ENCODE results near the gene ITGB4. TPM values are rescaled to one million over a fixed set of nuclear protein-coding genes. Genes with fewer than 3 reads are reported as not detected.

ITGB4 gene
- total and polyA plus RNA-seq, 9 of the 15 experiments (the other 6 are each of a cell fraction or from before 2014, with no cell fraction given), result 0.05 to 2.8 (median 0.76) TPM; not detected in 3

DNA sequence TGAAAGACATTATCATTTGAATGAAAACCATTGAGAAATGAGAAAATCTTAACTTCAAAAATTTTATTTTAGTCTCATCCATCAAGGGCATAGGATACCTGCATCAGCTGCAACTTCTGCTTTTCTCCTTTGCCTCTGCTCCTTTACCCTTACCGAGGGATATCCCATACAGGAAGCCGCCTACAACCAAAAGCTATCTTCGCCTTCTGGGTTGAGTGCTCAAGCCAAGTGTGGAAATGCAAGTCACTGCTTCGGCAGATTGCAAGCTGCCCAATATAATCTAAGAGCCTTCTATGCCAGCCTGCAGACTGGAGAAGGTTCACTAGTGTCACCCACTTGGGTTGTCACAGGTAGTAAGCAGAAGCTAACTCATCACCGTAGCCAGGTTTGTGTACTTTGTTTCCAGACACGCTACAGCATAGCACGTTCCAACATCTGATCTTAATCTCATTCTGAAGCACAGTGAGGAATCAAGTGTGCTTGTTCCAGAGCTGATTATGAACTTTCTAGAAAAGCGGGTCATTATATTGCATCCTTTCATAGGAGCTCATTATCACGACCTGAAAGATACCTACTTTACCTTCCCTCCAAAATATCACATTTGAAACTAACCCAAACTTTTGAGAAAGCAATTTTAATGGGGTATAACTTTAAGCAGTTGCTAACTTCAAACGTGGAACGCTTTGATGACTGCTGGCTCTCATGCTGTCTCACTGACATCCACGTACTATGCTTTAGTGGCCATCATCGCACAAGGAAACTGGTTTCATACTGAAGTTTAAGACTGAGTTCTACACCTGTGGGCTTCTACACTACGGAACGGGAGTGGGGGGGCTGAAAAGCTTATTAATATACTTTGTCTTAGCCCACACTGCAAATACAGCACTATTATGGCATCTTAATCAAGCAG, 55.4 kb downstream of the ITGB4 start (continued):
- no peak; the same call in 1 of the 2 replicates for TF ChIP-seq ZNF239 (CRISPR knock-in tag; IDR thresholded peaks at IDR 0.05)
- no peak for TF ChIP-seq HDAC2 (IDR thresholded peaks at IDR 0.05)
- TF ChIP-seq CEBPG (CRISPR knock-in tag; IDR thresholded peaks at IDR 0.05), result no peak
- no peak for TF ChIP-seq CEBPG (tag; conservative IDR thresholded peaks at IDR 0.05 in 1 of 2, IDR thresholded peaks at IDR 0.05 in 1 of 2)
- no peak for TF ChIP-seq XRCC4 (IDR thresholded peaks at IDR 0.05; ENCODE audit: extremely low read depth, insufficient read depth, insufficient read length)
- peak; percentile 60; the same call in 1 of the 2 replicates for TF ChIP-seq ZNF584 (CRISPR knock-in tag; IDR thresholded peaks at IDR 0.05; ENCODE audit: low read depth)
- TF ChIP-seq ZNF449 (CRISPR knock-in tag; IDR thresholded peaks at IDR 0.05), result no peak
- no peak for TF ChIP-seq NELFE (IDR thresholded peaks at IDR 0.05; ENCODE audit: insufficient read depth, insufficient read length)
- no peak for TF ChIP-seq PYGO2 (tag; IDR thresholded peaks at IDR 0.05)
- TF ChIP-seq TEAD4 (IDR thresholded peaks at IDR 0.05; ENCODE audit: low read length), result peak; percentile 55; the same call in 1 of the 2 replicates
- TF ChIP-seq TEAD4 (CRISPR knock-in tag; IDR thresholded peaks at IDR 0.05; ENCODE audit: borderline replicate concordance), result no peak
- TF ChIP-seq, protein P1, sequence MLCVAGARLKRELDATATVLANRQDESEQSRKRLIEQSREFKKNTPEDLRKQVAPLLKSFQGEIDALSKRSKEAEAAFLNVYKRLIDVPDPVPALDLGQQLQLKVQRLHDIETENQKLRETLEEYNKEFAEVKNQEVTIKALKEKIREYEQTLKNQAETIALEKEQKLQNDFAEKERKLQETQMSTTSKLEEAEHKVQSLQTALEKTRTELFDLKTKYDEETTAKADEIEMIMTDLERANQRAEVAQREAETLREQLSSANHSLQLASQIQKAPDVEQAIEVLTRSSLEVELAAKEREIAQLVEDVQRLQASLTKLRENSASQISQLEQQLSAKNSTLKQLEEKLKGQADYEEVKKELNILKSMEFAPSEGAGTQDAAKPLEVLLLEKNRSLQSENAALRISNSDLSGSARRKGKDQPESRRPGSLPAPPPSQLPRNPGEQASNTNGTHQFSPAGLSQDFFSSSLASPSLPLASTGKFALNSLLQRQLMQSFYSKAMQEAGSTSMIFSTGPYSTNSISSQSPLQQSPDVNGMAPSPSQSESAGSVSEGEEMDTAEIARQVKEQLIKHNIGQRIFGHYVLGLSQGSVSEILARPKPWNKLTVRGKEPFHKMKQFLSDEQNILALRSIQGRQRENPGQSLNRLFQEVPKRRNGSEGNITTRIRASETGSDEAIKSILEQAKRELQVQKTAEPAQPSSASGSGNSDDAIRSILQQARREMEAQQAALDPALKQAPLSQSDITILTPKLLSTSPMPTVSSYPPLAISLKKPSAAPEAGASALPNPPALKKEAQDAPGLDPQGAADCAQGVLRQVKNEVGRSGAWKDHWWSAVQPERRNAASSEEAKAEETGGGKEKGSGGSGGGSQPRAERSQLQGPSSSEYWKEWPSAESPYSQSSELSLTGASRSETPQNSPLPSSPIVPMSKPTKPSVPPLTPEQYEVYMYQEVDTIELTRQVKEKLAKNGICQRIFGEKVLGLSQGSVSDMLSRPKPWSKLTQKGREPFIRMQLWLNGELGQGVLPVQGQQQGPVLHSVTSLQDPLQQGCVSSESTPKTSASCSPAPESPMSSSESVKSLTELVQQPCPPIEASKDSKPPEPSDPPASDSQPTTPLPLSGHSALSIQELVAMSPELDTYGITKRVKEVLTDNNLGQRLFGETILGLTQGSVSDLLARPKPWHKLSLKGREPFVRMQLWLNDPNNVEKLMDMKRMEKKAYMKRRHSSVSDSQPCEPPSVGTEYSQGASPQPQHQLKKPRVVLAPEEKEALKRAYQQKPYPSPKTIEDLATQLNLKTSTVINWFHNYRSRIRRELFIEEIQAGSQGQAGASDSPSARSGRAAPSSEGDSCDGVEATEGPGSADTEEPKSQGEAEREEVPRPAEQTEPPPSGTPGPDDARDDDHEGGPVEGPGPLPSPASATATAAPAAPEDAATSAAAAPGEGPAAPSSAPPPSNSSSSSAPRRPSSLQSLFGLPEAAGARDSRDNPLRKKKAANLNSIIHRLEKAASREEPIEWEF (CRISPR knock-in tag; IDR thresholded peaks at IDR 0.05), result no peak
- TF ChIP-seq OTX1 (CRISPR knock-in tag; IDR thresholded peaks at IDR 0.05), result peak; percentile 99
- TF ChIP-seq RBM17 (IDR thresholded peaks at IDR 0.05; ENCODE audit: borderline replicate concordance, low read depth, low read length), result no peak
- no peak for TF ChIP-seq TAF7 (tag; IDR thresholded peaks at IDR 0.05)
- TF ChIP-seq DPF2 (IDR thresholded peaks at IDR 0.05), result peak; percentile 72; the same call in 1 of the 2 replicates
- TF ChIP-seq XRCC5 (IDR thresholded peaks at IDR 0.05; ENCODE audit: low read depth, low read length), result no peak
- TF ChIP-seq ZNF740 (CRISPR knock-in tag; IDR thresholded peaks at IDR 0.05), result peak; percentile 84
- peak in 1 of 2 experiments; percentile 57; a peak in 1 of 4 replicates for TF ChIP-seq ZNF740 (tag; IDR thresholded peaks at IDR 0.05)
- no peak for TF ChIP-seq DMBX1 (CRISPR knock-in tag; IDR thresholded peaks at IDR 0.05; ENCODE audit: borderline replicate concordance)
- TF ChIP-seq KDM1A (IDR thresholded peaks at IDR 0.05), result no peak

Measured in K562 (cell line).